Left lobe of liver (tissue), 2 donors: Measurements from ENCODE around the gene CPNE8. TPM values are rescaled to one million over a fixed set of nuclear protein-coding genes. Genes with fewer than 3 reads are reported as not detected.
A peak's percentile ranks its signal among the peaks of the same experiment; 100 is the strongest.

ENCODE experiments used
- ATAC-seq: fragments of 200-7000 bp; cut with Tn5 transposase; one replicate; pipeline ENCODE4 v1.9.1; 2020; ENCODE audit warnings: mild to moderate bottlenecking, moderate library complexity
- DNase-seq: peaks from one replicate; pipeline ENCODE4 v3.0.0-alpha.2; 2020; ENCODE audit warnings: low spot score
- total RNA-seq: library from RNA; stranded (reverse); gene quantifications from one replicate; pipeline ENCODE4 v1.2.1, GENCODE V29; 2021
- donor health status: DM: no; HTN: no; CAD: no; lungs with moderate emphysema.
- donor health status: DM: no; HTN: yes; CAD: no.

CPNE8 gene
- total RNA-seq, 1 donor from 2014 or later, result 9.2 TPM

GRCh38 chr12:38898001-38898684, 7.2 kb downstream of the CPNE8 start:
- ATAC-seq (no peak), DNase-seq (no peak)

- DNase-seq (no peak), ATAC-seq (no peak)
Measured at GRCh38 chr12:38895446-38895845, 9.9 kb downstream of the CPNE8 start.

- ATAC-seq, result no peak
- no peak for DNase-seq
Measured at GRCh38 chr12:38892976-38893375, 12.4 kb downstream of the CPNE8 start.

GRCh38 chr12:38892087-38892786, 13.2 kb downstream of the CPNE8 start:
- ATAC-seq (peak; percentile 95), DNase-seq (peak; percentile 68)

DNA sequence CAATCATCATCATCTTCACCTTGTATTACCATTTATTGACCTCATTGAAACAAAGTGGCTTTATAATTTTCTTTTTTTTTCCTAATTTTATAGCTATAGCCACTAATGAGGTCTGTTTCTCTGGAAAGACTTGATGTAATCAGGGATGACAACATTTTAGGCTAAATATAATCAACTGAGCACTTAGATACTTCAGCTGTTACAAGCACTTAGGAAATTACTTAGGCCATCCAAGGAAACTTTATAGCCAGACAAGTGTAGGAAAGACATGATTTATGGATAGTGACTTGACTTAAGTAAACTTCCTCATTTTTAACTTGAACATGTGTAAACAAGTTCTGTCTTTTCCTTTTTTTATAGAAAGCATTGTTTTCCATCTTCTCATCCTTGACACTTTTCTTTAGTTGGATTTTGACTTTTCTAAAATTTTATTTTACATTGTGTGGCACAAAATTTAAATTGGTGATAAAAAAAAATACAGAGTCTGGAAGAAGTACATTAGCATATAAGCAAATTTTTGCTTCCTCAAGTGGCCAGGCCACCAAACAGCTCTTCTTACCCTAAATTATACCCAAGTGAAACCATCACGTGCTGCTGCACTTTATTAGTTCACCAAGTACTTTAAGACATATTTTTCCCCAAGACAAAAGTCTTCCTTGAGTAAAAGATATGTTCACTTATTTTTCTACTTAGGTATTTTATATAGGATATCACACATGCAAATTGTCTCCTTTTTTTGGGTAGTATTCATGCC, 15.1 kb downstream of the CPNE8 start:
- DNase-seq, result no peak
- ATAC-seq, result no peak

DNA sequence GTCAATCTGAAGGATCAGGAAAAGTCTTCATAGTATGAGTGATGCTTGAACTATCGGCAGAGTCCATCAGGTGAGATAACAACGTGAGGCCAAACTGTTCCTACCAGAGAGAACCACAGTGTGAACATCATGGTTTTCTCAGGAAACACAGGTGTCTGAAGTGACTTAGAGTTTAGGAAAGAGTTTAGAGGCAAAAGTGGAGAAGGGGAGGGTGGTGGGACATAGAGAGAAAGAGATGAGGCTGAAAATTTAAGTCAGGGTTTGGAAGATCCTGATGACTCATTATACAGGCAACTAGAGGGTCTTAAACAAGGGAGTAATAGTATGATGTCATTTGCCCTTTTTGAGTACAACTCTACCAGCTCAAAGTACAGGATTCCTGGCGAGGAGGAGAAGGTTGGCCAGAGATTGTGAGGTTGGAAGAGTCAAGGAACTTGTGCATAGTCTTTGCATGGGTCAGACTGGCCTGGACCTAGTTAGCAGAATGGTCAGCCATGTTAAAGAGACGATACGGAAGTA, 16.0 kb downstream of the CPNE8 start:
- ATAC-seq (no peak), DNase-seq (no peak)

DNA sequence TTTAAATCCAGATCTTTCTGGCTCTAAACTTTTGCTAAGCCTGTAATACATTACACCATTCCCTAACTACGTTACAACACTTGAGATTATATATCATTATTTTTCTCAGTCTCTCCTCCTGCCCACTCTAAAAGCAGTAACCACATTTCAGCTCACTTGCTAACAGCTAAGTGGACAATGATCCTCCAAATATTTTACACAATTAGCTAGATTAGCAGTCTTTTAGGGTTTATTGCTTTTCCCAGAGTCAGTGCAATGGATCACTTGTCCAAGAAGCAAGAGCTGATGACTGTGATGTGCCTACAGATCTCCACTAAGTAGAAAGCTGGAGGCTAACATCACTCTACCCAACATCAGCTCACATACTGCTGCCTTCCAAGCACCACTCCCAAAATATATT, 17.6 kb downstream of the CPNE8 start:
- DNase-seq, result no peak
- no peak for ATAC-seq

GRCh38 chr12:38886931-38887330, 18.5 kb downstream of the CPNE8 start:
- DNase-seq, result no peak

DNA sequence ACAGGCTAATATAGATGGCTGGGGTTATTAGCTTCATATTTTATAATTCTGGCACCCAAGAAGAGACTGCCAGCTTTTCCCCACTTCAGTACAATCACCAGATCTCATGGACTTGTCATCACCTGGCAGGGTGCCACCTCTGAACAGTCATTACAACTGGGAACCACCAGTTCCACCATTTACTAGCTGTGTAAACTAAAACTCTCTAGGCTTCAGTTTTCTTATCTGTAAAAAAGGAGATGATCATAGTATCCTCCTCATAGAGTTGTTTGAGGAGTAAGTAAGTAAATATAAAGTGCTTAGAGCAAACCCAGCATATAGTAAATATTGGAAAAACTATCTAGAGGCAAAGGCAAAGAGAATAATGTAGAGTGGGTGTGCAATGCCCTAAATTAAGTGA, 19.3 kb downstream of the CPNE8 start:
- DNase-seq (no peak), ATAC-seq (peak; percentile 24)

More at GRCh38 chr12:38886931-38887330, 18.5 kb downstream of the CPNE8 start:
- peak; percentile 65 for ATAC-seq

- peak; percentile 34 for ATAC-seq
- no peak for DNase-seq
Measured at GRCh38 chr12:38884666-38885065, 20.7 kb downstream of the CPNE8 start.

DNA sequence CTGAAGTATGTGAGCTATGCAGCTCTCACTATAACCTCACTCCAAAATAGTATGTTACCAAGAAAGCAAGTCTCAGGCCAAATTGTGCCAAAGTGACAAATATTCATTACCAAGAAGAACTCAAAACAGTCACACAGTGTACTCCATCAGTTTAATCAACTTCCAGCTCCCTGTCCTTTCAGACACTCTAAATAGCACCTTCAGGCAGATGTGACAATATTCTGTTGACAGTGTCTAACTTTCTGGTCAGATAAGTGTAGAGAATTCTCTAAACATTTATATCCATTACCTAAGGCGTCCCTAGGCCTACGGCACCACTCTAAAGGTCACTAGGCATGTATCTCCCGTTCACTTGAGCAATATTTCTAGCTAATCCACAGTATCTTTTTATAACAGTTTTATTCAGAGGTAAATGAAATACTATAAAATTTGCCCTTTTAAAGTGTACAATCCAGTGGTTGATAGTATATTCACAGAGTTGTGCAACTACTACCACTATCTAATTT, 21.7 kb downstream of the CPNE8 start:
- no peak for DNase-seq
- ATAC-seq, result peak; percentile 64

- peak; percentile 59 for DNase-seq
- ATAC-seq, result peak; percentile 93
Measured at GRCh38 chr12:38880288-38880687, 25.1 kb downstream of the CPNE8 start.

DNA sequence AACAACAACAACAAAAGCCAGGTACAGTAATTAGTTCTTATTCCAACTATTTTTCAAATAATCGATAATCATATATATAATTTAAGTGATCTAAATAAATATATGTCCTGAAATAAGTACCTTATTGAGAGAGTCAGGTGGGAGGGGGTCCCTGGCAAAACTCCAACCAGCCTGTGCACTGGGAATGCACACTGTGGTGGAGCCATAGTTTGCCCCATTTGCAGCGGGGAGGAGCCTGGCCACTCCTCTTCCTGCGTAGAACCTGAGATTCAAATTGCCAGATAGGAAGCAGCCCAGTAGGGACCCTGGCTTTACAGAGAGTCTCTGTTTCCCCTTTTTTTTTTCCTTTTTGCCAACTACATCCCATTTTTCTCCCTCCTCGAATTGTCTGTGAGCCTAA, 26.4 kb downstream of the CPNE8 start:
- ATAC-seq, result no peak

GRCh38 chr12:38878333-38878705, 27.1 kb downstream of the CPNE8 start:
- no peak for DNase-seq
- no peak for ATAC-seq

More for the DNA sequence above, 26.4 kb downstream of the CPNE8 start:
- DNase-seq, result no peak

GRCh38 chr12:38875586-38876228, 29.7 kb downstream of the CPNE8 start:
- DNase-seq, result no peak
- ATAC-seq, result no peak

- no peak for ATAC-seq
- DNase-seq, result no peak
Measured at GRCh38 chr12:38872561-38872960, 32.8 kb downstream of the CPNE8 start.

DNA sequence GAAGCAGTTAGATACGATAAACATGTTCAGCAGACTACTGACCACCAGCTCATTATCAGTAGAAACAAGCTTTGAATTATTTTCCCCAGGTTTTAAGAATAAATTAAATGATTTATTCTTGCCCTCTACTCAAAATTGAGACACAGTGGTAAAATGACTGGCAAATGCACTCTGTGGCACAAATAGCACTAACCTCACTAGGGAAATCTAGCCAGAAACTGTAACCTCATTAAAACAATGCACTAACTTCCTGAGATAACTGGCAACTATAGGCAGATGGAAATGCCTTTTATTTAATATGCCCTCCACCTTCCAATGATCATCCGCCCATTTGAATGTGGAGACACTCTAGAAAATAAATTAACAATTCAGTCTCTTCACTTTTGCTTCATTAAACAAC, 33.2 kb downstream of the CPNE8 start:
- ATAC-seq, result no peak

GRCh38 chr12:38869036-38869435, 36.4 kb downstream of the CPNE8 start:
- no peak for DNase-seq

More for the DNA sequence above, 33.2 kb downstream of the CPNE8 start:
- no peak for DNase-seq

GRCh38 chr12:38850461-38850860, 54.9 kb downstream of the CPNE8 start:
- peak; percentile 31 for ATAC-seq
- no peak for DNase-seq

More at GRCh38 chr12:38869036-38869435, 36.4 kb downstream of the CPNE8 start:
- ATAC-seq, result no peak

DNA sequence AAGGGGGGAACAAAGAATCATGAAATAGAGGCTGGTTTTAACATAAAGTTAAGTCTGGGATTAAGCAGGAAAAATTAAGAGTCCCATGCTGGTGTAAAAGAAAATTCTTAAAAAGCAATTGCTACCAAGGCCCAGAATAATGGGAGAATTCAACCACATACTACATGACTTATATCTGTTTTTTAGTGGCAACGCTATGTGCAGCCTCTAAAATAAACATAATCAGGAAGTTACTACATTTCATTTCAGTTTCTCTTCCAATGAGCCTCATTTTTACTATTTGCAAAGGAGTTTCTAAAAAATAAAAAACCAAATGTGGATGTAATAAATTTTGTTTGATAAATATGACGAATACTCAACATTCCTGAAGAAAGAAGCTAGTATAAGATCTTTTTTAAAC, 58.1 kb downstream of the CPNE8 start:
- DNase-seq (no peak), ATAC-seq (no peak)

- ATAC-seq (no peak), DNase-seq (no peak)
Measured at GRCh38 chr12:38844267-38844666, 61.1 kb downstream of the CPNE8 start.
